ENCODE results near the gene KLHL29. TPM values are rescaled to one million over a fixed set of nuclear protein-coding genes. Genes with fewer than 3 reads are reported as not detected.

Gene KLHL29
- total and polyA plus RNA-seq, 2 donors (not counting 3 experiments of a cell fraction or from before 2014, with no cell fraction given), result 4.6 to 12.7 TPM

- no peak overlapping the region for H3K4me3 ChIP-seq (replicated peaks in 1 of 3; ENCODE audit: insufficient read depth in 1 of 3, low read depth in 1 of 3, low read length in 3 of 3)
- ChIA-PET POLR2A (no interaction called here), CTCF (interaction anchor here (2.0 kb wide), 1 partner anchor 11 kb away, joined by 4 read pairs; no protein-coding TSS in a partner anchor)
- BruUV-seq (replicated peaks), result no TSS peak
- intact Hi-C loops (cut with micrococcal nuclease) (no loop called here), dilution Hi-C loops (cut with MboI; ENCODE audit: extremely low pct_ligation_motif_present, low sequenced_read_pairs) (no loop called here)
- no peaks in the 10 kb centered on the region for H3K4me1 ChIP-seq (ENCODE audit: control insufficient read depth, extremely low read depth, insufficient read depth, low read length)
- H4K20me1 ChIP-seq (replicated peaks; ENCODE audit: control insufficient read depth, extremely low read depth, insufficient read depth, low read length), result no peaks in the 10 kb centered on the region
- no peaks in the 10 kb centered on the region for H3K36me3 ChIP-seq (ENCODE audit: control insufficient read depth in 2 of 2, extremely low read depth in 1 of 2, insufficient read depth in 2 of 2, low read length in 2 of 2)
- no peak for TF ChIP-seq GATA2 (IDR thresholded peaks at IDR 0.05; ENCODE audit: insufficient read depth, insufficient read length, low read depth, low read length)
- H3K27me3 ChIP-seq (ENCODE audit: control insufficient read depth in 2 of 2, insufficient read depth in 2 of 2, low read length in 2 of 2), result no peaks in the 10 kb centered on the region
- no peaks in the 10 kb centered on the region for H3K9me3 ChIP-seq (replicated peaks; ENCODE audit: control insufficient read depth, insufficient read depth, low read length)
- no peak overlapping the region for H2AFZ ChIP-seq (ENCODE audit: low read depth, low read length)
- FAIRE-seq (no peak), DNase-seq (ENCODE audit: low read depth, low spot score) (no peak)
- H3K79me2 ChIP-seq (ENCODE audit: control insufficient read depth, insufficient read depth, low read length), result no peaks in the 10 kb centered on the region
- no peaks in the 10 kb centered on the region for H3K9me1 ChIP-seq (replicated peaks; ENCODE audit: control insufficient read depth, extremely low read depth, insufficient read depth, low read length)
- no peak overlapping the region for H3K4me2 ChIP-seq (ENCODE audit: insufficient read depth, low read length)
- no peak overlapping the region for H3K27ac ChIP-seq (ENCODE audit: insufficient read depth, low read depth, low read length)
- no peak overlapping the region for H3K9ac ChIP-seq (replicated peaks; ENCODE audit: extremely low read depth, insufficient read depth, low read length)
Observed at GRCh38 chr2:23531881-23532280, 146.9 kb downstream of the KLHL29 start.

GRCh38 chr2:23532391-23533337 is 147.7 kb downstream of the KLHL29 start:
- Histone ChIP-seq H3K27ac (ENCODE audit: insufficient read depth, low read depth, low read length) (no peak overlapping the region), H3K9me1 (replicated peaks; ENCODE audit: control insufficient read depth, extremely low read depth, insufficient read depth, low read length) (no peaks in the 10 kb centered on the region), H2AFZ (ENCODE audit: low read depth, low read length) (no peak overlapping the region), H3K36me3 (ENCODE audit: control insufficient read depth in 2 of 2, extremely low read depth in 1 of 2, insufficient read depth in 2 of 2, low read length in 2 of 2) (no peaks in the 10 kb centered on the region), H3K79me2 (ENCODE audit: control insufficient read depth, insufficient read depth, low read length) (no peaks in the 10 kb centered on the region), H3K4me2 (ENCODE audit: insufficient read depth, low read length) (no peak overlapping the region), H3K4me1 (ENCODE audit: control insufficient read depth, extremely low read depth, insufficient read depth, low read length) (no peaks in the 10 kb centered on the region), H4K20me1 (replicated peaks; ENCODE audit: control insufficient read depth, extremely low read depth, insufficient read depth, low read length) (no peaks in the 10 kb centered on the region), H3K9me3 (replicated peaks; ENCODE audit: control insufficient read depth, insufficient read depth, low read length) (no peaks in the 10 kb centered on the region), H3K4me3 (replicated peaks in 1 of 3; ENCODE audit: insufficient read depth in 1 of 3, low read depth in 1 of 3, low read length in 3 of 3) (no peak overlapping the region), H3K9ac (replicated peaks; ENCODE audit: extremely low read depth, insufficient read depth, low read length) (no peak overlapping the region), H3K27me3 (ENCODE audit: control insufficient read depth in 2 of 2, insufficient read depth in 2 of 2, low read length in 2 of 2) (no peaks in the 10 kb centered on the region)
- TF ChIP-seq EZH2 (IDR thresholded peaks at IDR 0.05; ENCODE audit: borderline replicate concordance, low read depth, low read length, severe bottlenecking) (no peak), POLR2AphosphoS5 (IDR thresholded peaks at IDR 0.05; ENCODE audit: insufficient read depth, low read depth, low read length) (no peak), MYC (IDR thresholded peaks at IDR 0.05; ENCODE audit: low read depth, low read length) (no peak), GATA2 (IDR thresholded peaks at IDR 0.05; ENCODE audit: insufficient read depth, insufficient read length, low read depth, low read length) (no peak), JUN (IDR thresholded peaks at IDR 0.05; ENCODE audit: borderline replicate concordance, insufficient read depth, insufficient read length, low read depth) (no peak), CTCF (IDR thresholded peaks at IDR 0.05; ENCODE audit: extremely low read depth in 1 of 2, insufficient read depth in 1 of 2, low read depth in 1 of 2, low read length in 2 of 2) (no peak), FOS (IDR thresholded peaks at IDR 0.05; ENCODE audit: borderline replicate concordance, insufficient read depth, low read length) (no peak), MAX (IDR thresholded peaks at IDR 0.05; ENCODE audit: insufficient read depth, insufficient read length) (no peak), POLR2A (IDR thresholded peaks at IDR 0.05; ENCODE audit: low read depth, low read length) (no peak)
- no peak for DNase-seq (ENCODE audit: low read depth, low spot score)
- CTCF ChIA-PET, result interaction anchor here (1.2 to 2.0 kb wide), 4 partner anchors 10 to 26 kb away, joined by 3 to 4 read pairs (median 4); no protein-coding TSS in a partner anchor
- POLR2A ChIA-PET, result no interaction called here
- no peak for FAIRE-seq
- dilution Hi-C loops (cut with MboI; ENCODE audit: extremely low pct_ligation_motif_present, low sequenced_read_pairs), result no loop called here
- no TSS peak for BruUV-seq (replicated peaks)
- intact Hi-C loops (cut with micrococcal nuclease), result no loop called here

All from endothelial cell of umbilical vein (primary cell).